Mesendoderm (in vitro differentiated cells): Measurements from ENCODE around the gene FYN.

ENCODE experiments used
- DNase-seq: peaks from one replicate; pipeline ENCODE4 v3.0.0; 2013
- H2AK5ac ChIP-seq: 2 replicates; pipeline ENCODE4 v1.6.1; 2013; ENCODE audit warnings: low read length, inconsistent platforms
- H2BK120ac ChIP-seq: 2 replicates; pipeline ENCODE4 v1.6.1; 2013; ENCODE audit warnings: low read depth, mild to moderate bottlenecking, low read length, moderate library complexity, mixed read lengths
- H2BK15ac ChIP-seq: replicated peaks from 2 replicates; pipeline ENCODE4 v1.6.1; 2013; ENCODE audit warnings: low read depth, mild to moderate bottlenecking, moderate library complexity
- H2BK5ac ChIP-seq: 2 replicates; pipeline ENCODE4 v1.6.1; 2013; ENCODE audit warnings: low read length, inconsistent platforms
- H3K18ac ChIP-seq: 2 replicates; pipeline ENCODE4 v1.6.1; 2013; ENCODE audit warnings: mild to moderate bottlenecking, low read length, mixed read lengths
- H3K23ac ChIP-seq: one replicate; pipeline ENCODE4 v1.6.1; 2013; ENCODE audit warnings: low read length
- H3K27ac ChIP-seq: 2 replicates; pipeline ENCODE4 v1.5.1; 2013; ENCODE audit warnings: low read depth, mild to moderate bottlenecking, inconsistent platforms, low read length, moderate library complexity
- H3K27me3 ChIP-seq: 2 replicates; pipeline ENCODE4 v1.6.1; 2013; ENCODE audit warnings: low read length, control low read depth, mild to moderate bottlenecking, inconsistent platforms; ENCODE audit not compliant: insufficient read depth, poor library complexity
- H3K36me3 ChIP-seq: 2 replicates; pipeline ENCODE4 v1.6.1; 2013; ENCODE audit warnings: low read length, inconsistent platforms; ENCODE audit not compliant: control insufficient read depth, insufficient read depth
- H3K4ac ChIP-seq: one replicate; pipeline ENCODE4 v1.6.1; 2013; ENCODE audit warnings: low read depth, mild to moderate bottlenecking, low read length, moderate library complexity
- H3K4me1 ChIP-seq: 2 replicates; pipeline ENCODE4 v1.6.1; 2013; ENCODE audit warnings: low read depth, low read length, inconsistent platforms; ENCODE audit not compliant: control insufficient read depth
- H3K4me2 ChIP-seq: 2 replicates; pipeline ENCODE4 v1.6.1; 2013; ENCODE audit warnings: low read length
- H3K4me3 ChIP-seq: 2 replicates; pipeline ENCODE4 v1.5.1; 2013; ENCODE audit warnings: mild to moderate bottlenecking, low read length
- H3K56ac ChIP-seq: one replicate; pipeline ENCODE4 v1.6.1; 2013; ENCODE audit warnings: low read length
- H3K79me1 ChIP-seq: 2 replicates; pipeline ENCODE4 v1.6.1; 2013; ENCODE audit warnings: low read length, inconsistent platforms
- H3K79me2 ChIP-seq: 2 replicates; pipeline ENCODE4 v1.6.1; 2013; ENCODE audit warnings: mild to moderate bottlenecking, low read length; ENCODE audit not compliant: control insufficient read depth, insufficient read depth
- H3K9ac ChIP-seq: 2 replicates; pipeline ENCODE4 v1.6.1; 2013; ENCODE audit warnings: low read length, inconsistent platforms
- H4K5ac ChIP-seq: one replicate; pipeline ENCODE4 v1.6.1; 2013; ENCODE audit warnings: low read length
- H4K8ac ChIP-seq: one replicate; pipeline ENCODE4 v1.6.1; 2013; ENCODE audit warnings: low read depth, mild to moderate bottlenecking, control low read depth, low read length, moderate library complexity
- WGBS: extraction: QIAGEN DNeasy Blood & Tissue Kit; methylation state at CpG from one replicate; pipeline ENCODE4 v1.1.7; 2013; ENCODE audit warnings: low lambda C conversion rate, missing lambda C conversion rate; ENCODE audit not compliant: insufficient coverage; ENCODE audit errors: extremely low coverage; 5-methylcytosine and 5-hydroxymethylcytosine counted together

FYN gene

GRCh38 chr6:111727041-111727440 is 146.2 kb downstream of the FYN start:
- H3K18ac ChIP-seq: no peak overlapping the region
- no peak overlapping the region for H4K5ac ChIP-seq
- peaks cover 6% of the 10 kb centered on the region for H3K79me1 ChIP-seq
- no peak overlapping the region for H3K9ac ChIP-seq
- no peak overlapping the region for H3K4me3 ChIP-seq
- DNase-seq: no peak
- H2BK5ac ChIP-seq: no peak overlapping the region
- H2BK15ac ChIP-seq: no peak overlapping the region
- WGBS: no CpG with 5 or more reads among the region's 5 CpGs
- no peaks in the 10 kb centered on the region for H3K27me3 ChIP-seq
- no peaks in the 10 kb centered on the region for H3K79me2 ChIP-seq
- H3K27ac ChIP-seq: no peak overlapping the region
- no peak overlapping the region for H3K4ac ChIP-seq
- no peak overlapping the region for H3K56ac ChIP-seq
- H4K8ac ChIP-seq: no peak overlapping the region
- no peak overlapping the region for H3K4me2 ChIP-seq
- H2AK5ac ChIP-seq: no peak overlapping the region
- H3K36me3 ChIP-seq: no peaks in the 10 kb centered on the region
- H3K4me1 ChIP-seq: peaks cover 15% of the 10 kb centered on the region
- H2BK120ac ChIP-seq: no peak overlapping the region
- H3K23ac ChIP-seq: no peak overlapping the region

DNA sequence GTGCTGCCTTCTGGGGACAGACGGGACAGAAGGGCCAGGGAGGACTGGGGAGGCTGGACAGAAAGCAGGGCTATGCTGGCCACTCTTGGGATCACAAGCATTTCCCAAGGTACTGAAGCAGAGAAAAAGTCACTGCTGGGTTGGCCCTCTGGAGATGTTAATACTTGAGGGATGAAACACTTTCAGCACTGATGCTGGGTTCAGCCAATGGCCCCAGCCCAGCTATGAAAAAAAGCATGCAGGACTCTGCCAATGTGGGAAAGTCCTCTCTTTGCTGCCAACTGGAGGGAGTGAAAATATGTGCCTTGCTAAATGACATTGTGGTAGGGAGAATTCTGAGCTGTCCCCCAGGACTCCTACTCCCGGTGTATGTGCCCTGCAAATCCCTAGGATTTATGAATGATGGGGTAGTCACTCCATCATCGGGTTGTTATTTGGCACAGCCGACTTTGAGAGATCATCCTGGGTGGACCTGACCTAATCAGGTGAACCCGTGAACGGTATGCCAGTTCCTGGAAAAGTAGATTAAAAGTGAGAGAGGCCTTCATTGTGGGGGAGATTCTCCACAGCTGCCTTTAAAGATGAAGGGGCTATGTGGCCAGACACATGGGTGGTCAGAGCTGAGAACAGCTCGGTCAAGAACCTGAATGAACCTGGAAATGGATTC is 147.7 kb downstream of the FYN start:
- Histone ChIP-seq H3K36me3 (no peaks in the 10 kb centered on the region), H3K27me3 (no peaks in the 10 kb centered on the region), H3K18ac (no peak overlapping the region), H2BK5ac (no peak overlapping the region), H3K4ac (no peak overlapping the region), H3K4me1 (peaks cover 7% of the 10 kb centered on the region), H3K4me3 (no peak overlapping the region), H3K56ac (no peak overlapping the region), H3K79me1 (peaks cover 6% of the 10 kb centered on the region), H4K8ac (no peak overlapping the region), H3K23ac (no peak overlapping the region), H3K4me2 (no peak overlapping the region), H2BK120ac (no peak overlapping the region), H2BK15ac (no peak overlapping the region), H3K27ac (no peak overlapping the region), H3K79me2 (no peaks in the 10 kb centered on the region), H2AK5ac (no peak overlapping the region), H3K9ac (no peak overlapping the region), H4K5ac (no peak overlapping the region)
- no peak for DNase-seq
- no CpG with 5 or more reads among the region's 7 CpGs for WGBS

DNA sequence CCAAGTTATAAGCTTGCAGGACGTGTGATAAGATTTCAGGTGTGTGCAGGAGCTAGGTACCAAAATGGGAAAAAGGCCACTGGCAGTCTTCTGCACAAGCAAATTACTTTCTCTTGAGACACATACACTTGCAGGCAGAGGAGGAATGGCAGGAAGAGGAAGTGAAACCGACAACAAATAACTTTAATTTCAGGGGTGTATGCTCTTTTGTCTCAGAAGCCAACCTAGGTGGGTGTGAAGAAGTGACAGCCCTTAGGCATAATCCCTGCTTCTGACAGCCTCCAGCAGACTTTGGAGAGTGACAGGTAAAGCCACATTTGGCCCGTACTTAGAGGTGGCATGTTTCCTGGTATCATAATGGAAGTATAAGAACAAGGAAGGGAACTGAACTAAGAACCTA is 148.7 kb downstream of the FYN start:
- Histone ChIP-seq H2AK5ac (no peak overlapping the region), H4K5ac (no peak overlapping the region), H2BK120ac (no peak overlapping the region), H3K4ac (no peak overlapping the region), H3K56ac (no peak overlapping the region), H3K79me1 (peaks cover 4% of the 10 kb centered on the region), H3K4me2 (no peak overlapping the region), H4K8ac (no peak overlapping the region), H3K79me2 (no peaks in the 10 kb centered on the region), H2BK15ac (no peak overlapping the region), H3K23ac (no peak overlapping the region), H3K9ac (no peak overlapping the region), H3K27me3 (no peaks in the 10 kb centered on the region), H3K27ac (no peak overlapping the region), H2BK5ac (no peak overlapping the region), H3K4me3 (no peak overlapping the region), H3K4me1 (peaks cover 7% of the 10 kb centered on the region), H3K36me3 (no peaks in the 10 kb centered on the region), H3K18ac (no peak overlapping the region)
- DNase-seq: no peak
- no CpG with 5 or more reads among the region's 3 CpGs for WGBS

- WGBS: no CpG with 5 or more reads among the region's 5 CpGs
- Histone ChIP-seq H4K8ac (no peak overlapping the region), H3K23ac (no peak overlapping the region), H3K18ac (no peak overlapping the region), H2BK15ac (no peak overlapping the region), H3K27me3 (no peaks in the 10 kb centered on the region), H2AK5ac (no peak overlapping the region), H2BK120ac (no peak overlapping the region), H3K36me3 (no peaks in the 10 kb centered on the region), H3K56ac (no peak overlapping the region), H2BK5ac (no peak overlapping the region), H3K79me1 (peaks cover 4% of the 10 kb centered on the region), H3K4me2 (no peak overlapping the region), H3K27ac (no peak overlapping the region), H3K4me1 (peaks cover 7% of the 10 kb centered on the region), H3K79me2 (no peaks in the 10 kb centered on the region), H3K4me3 (no peak overlapping the region), H3K9ac (no peak overlapping the region), H3K4ac (no peak overlapping the region), H4K5ac (no peak overlapping the region)
- DNase-seq: no peak
These were observed 149.2 kb downstream of the FYN start for GRCh38 chr6:111724039-111724438.

GRCh38 chr6:111723412-111723970 is 149.8 kb downstream of the FYN start:
- Histone ChIP-seq H3K27ac (no peak overlapping the region), H3K18ac (no peak overlapping the region), H4K8ac (no peak overlapping the region), H3K56ac (no peak overlapping the region), H3K4me1 (peaks cover 7% of the 10 kb centered on the region), H3K27me3 (no peaks in the 10 kb centered on the region), H4K5ac (no peak overlapping the region), H3K79me1 (peaks cover 4% of the 10 kb centered on the region), H3K79me2 (no peaks in the 10 kb centered on the region), H2AK5ac (no peak overlapping the region), H2BK120ac (no peak overlapping the region), H2BK15ac (no peak overlapping the region), H3K4ac (no peak overlapping the region), H3K4me3 (no peak overlapping the region), H3K23ac (no peak overlapping the region), H2BK5ac (no peak overlapping the region), H3K36me3 (no peaks in the 10 kb centered on the region), H3K4me2 (no peak overlapping the region), H3K9ac (no peak overlapping the region)
- WGBS: no CpG with 5 or more reads among the region's 7 CpGs
- DNase-seq: no peak
